HG03025 (cell line): ENCODE measurements around the gene TBC1D14.
"Not testable (repeated sequence)": the region's sequence is repeated elsewhere in the genome, so short reads cannot be mapped to it uniquely, and the experiment has no call there.

Experiments
- ATAC-seq: cut with Tn5 transposase; IDR thresholded peaks from one replicate; pipeline ENCODE4 v1.9.1; 2021; ENCODE audit warnings: mild to moderate bottlenecking, moderate library complexity; ENCODE audit not compliant: unreplicated experiment, low FRiP score

TBC1D14 gene

GRCh38 chr4:6890358-6890757 is 19.3 kb upstream of the TBC1D14 start:
- ATAC-seq: no peak

GRCh38 chr4:6890971-6891370 is 18.7 kb upstream of the TBC1D14 start:
- not testable (repeated sequence) for ATAC-seq

GRCh38 chr4:6891436-6892170 is 18.0 kb upstream of the TBC1D14 start:
- no peak for ATAC-seq

- no peak for ATAC-seq
Observed at GRCh38 chr4:6892190-6892908, 17.3 kb upstream of the TBC1D14 start.

GRCh38 chr4:6892909-6893202 is 16.8 kb upstream of the TBC1D14 start:
- ATAC-seq: no peak

GRCh38 chr4:6893449-6894085 is 16.1 kb upstream of the TBC1D14 start:
- ATAC-seq: no peak

- ATAC-seq: no peak
Observed at GRCh38 chr4:6894086-6894478, 15.5 kb upstream of the TBC1D14 start.

- no peak for ATAC-seq
Observed at GRCh38 chr4:6894528-6895498, 14.8 kb upstream of the TBC1D14 start.

GRCh38 chr4:6896035-6896434 is 13.6 kb upstream of the TBC1D14 start:
- no peak for ATAC-seq

GRCh38 chr4:6898763-6899162 is 10.9 kb upstream of the TBC1D14 start:
- ATAC-seq: no peak

GRCh38 chr4:6900181-6900812 is 9.3 kb upstream of the TBC1D14 start:
- ATAC-seq: no peak

GRCh38 chr4:6900956-6901355 is 8.7 kb upstream of the TBC1D14 start:
- ATAC-seq: no peak

GRCh38 chr4:6901669-6902317 is 7.8 kb upstream of the TBC1D14 start:
- ATAC-seq: no peak

GRCh38 chr4:6902318-6903042 is 7.1 kb upstream of the TBC1D14 start:
- ATAC-seq: no peak

- ATAC-seq: no peak
Observed at GRCh38 chr4:6905516-6906445, 3.8 kb upstream of the TBC1D14 start.

- ATAC-seq: not testable (repeated sequence)
Observed at GRCh38 chr4:6906486-6906885, 3.1 kb upstream of the TBC1D14 start.

GRCh38 chr4:6907658-6908191 is 1.9 kb upstream of the TBC1D14 start:
- no peak for ATAC-seq
